Left forelimb (tissue), 1 donor: ENCODE data around the gene TRIM66.

Experiments
- DNase-seq: peaks from one replicate; pipeline ENCODE4 v3.0.0-alpha.2; 2018; ENCODE audit warnings: low spot score

Gene TRIM66

GRCh38 chr11:8656291-8656690 is 26.2 kb downstream of the TRIM66 start:
- no peak for DNase-seq

GRCh38 chr11:8654503-8654902 is 28.0 kb downstream of the TRIM66 start:
- DNase-seq: no peak

DNA sequence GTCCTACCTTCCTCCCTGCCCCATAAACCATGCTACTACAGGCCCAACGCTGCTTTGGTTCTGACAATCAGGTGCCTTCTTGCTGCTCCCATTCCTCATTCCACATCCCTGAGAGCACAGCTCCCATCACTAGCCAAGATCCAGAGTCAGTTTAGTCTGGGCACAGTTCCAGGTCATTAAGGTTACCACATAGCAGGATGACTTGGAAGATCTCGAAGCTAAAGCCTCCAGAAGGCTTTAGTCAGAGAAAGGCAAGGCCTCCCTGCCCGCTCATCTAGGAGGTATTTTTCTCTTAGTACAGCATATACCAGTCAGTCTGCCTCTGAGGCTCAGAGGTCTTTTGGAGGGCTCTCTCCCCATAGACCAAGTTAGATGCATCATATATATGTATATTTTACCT is 30.3 kb downstream of the TRIM66 start:
- DNase-seq: no peak

GRCh38 chr11:8650401-8650990 is 32.0 kb downstream of the TRIM66 start:
- DNase-seq: no peak

GRCh38 chr11:8649361-8649760 is 33.1 kb downstream of the TRIM66 start:
- DNase-seq: no peak

- DNase-seq: no peak
Observed at GRCh38 chr11:8646873-8647272, 35.6 kb downstream of the TRIM66 start.

GRCh38 chr11:8642196-8642841 is 40.1 kb downstream of the TRIM66 start:
- no peak for DNase-seq

DNA sequence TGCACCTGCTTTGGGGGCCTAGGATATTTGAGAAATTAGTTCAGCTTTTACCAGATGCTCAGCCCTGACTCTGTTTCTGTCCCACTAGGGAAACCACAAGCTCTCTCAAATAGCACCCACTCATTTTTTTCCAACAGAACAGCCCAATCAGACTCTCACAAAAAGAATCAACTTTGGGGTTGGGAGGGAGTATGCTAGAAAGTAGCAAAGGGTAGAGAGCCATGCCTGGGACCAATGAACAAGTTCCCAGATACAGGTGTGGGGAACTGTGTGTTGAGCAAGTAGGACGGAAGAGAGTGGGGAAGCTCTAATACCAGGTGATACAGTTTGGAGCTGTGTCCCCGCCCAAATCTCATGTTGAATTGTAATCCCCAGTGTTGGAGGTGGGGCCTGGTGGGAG is 41.1 kb downstream of the TRIM66 start:
- DNase-seq: no peak

DNA sequence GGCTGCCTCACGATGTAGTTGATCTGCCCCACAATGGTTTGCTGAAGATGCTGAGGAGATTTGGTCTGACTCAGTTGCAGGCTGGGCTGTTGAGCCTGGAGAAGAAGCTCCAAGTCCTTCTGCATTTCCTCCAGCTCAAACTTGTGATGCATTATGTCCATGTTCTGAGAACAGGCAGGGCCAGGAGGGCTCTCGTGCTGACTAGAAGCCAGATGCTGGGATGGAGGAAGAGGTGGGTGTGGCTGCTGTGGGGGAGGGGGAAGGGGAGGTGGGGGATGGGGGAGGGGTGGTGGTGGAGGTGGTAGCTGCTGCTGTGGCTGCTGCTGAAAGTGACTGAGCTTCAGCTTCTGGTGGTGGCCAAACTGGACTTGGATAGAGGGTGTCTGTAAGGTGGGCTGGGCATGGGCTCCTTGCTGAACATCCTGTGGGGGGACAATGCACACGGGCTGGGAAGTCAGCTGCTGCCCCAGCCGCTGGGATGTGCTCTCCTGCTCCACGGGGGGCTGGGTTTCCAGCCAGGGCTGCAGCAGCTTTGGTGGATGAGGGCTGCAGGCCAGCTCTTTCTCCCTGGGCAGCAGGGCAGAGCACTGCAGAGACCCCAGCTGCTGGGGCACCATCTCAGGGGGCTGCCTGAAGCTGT is 42.1 kb downstream of the TRIM66 start:
- DNase-seq: no peak

- no peak for DNase-seq
Observed at GRCh38 chr11:8639655-8640054, 42.8 kb downstream of the TRIM66 start.

- no peak for DNase-seq
Observed at GRCh38 chr11:8638300-8638699, 44.2 kb downstream of the TRIM66 start.

- no peak for DNase-seq
Observed at GRCh38 chr11:8636127-8636526, 46.3 kb downstream of the TRIM66 start.

GRCh38 chr11:8634498-8634897 is 48.0 kb downstream of the TRIM66 start:
- DNase-seq: no peak

DNA sequence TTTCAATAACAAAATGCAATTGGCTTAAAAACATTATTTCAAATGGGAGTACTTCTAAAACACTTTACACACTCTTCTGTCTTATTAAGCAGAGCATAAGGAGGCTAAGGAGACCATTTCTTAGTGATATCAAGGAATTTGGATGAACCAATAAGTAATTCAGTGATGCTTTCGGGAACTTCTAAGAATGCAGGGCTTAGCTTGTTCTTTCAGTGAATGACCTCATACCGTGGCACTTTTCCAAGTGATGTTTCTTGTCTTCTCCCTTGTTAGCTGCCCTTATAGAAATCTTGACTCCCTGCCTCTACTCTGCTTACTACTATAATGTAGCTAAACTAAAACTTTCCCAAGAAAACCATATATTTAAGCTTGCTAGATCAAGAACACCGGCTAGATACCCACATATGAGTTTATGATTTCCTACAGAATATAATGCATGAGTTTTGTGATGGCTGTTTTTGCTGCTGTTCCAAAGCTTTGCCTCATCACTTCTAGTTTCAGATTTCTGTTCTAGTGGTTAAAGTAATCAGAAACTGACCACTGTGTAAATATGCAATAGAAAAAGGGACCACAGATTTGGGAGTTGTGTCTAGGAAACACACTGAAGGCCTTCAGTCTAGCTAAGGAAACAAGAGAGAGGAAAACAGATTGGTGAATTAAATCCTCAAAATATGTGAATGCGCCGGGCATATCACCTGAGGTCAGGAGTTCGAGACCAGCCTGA is 50.9 kb downstream of the TRIM66 start:
- no peak for DNase-seq

DNA sequence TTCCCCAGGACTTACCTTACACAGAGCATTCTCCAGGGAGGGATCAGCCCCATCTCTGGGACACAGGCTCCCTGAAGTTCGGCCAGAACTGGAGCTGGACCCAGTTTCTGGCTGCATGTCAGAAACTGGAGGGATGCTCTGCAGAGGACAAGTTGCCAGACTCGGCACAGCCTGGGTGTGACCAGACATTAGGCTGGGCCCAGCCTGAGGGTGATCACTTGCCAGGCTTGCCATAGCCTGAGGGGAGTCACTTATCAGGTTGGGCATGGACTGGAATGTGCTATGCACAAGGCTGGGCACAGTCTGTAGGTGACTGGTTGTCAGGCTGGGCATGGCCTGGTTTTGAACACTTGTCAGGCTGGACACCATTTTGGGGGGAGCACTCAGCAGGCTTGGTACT is 57.8 kb downstream of the TRIM66 start:
- DNase-seq: no peak

GRCh38 chr11:8621147-8621546 is 61.3 kb downstream of the TRIM66 start:
- no peak for DNase-seq

GRCh38 chr11:8617063-8617462 is 65.4 kb downstream of the TRIM66 start:
- no peak for DNase-seq

DNA sequence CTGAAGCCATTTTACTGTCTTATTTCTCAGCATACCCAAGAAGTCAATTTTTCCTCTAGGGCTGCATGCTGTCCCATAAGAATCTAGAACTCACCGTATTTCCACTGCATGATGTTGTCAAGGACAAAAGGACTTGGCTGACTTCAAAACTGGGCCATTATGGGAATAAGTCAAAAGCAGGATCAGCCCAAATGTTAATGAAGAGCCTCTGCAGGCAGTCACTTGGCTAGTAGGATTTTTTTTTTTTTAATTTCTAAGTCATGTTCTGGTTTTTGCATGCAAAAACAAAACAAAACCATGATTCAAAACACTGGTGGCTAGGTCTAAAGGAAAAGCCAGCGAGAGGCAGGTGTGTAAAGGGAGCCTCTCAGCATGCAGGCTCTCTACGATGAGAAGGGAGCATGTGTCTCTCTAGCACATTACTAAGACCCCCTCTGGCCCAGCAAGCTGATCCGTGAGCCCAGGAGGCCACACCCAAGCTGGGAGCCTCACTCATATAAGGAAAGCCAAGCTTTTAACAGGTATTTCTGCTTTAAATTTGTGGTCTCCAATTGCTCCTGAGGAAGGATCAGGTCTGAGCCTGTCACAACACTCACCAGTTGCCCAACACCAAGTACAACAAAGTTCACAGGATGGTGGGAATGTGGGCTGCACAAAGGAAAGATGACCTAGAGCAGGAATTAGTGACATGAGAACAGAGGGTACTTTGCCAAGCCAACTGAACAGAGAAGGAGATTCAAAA is 67.0 kb downstream of the TRIM66 start:
- no peak for DNase-seq

DNA sequence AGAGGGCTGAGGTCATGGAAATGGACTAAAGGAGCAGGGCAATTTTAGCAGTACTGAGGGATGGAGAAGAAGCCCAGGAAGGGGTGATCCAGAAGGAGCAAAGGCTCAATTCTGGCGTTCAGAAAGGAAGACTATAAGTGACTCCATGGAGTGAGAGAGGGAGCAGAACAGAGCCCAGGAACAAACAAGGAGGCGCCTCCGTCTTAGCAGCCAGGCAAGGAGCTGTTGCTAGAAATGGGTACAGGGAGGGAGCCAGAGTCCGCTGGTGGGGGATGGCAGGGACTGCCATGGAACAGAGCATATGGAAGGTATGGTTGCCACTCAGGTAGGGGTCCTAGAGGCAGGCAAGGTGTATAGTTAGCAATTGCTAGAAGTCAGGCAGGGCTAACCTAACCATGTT is 68.0 kb downstream of the TRIM66 start:
- no peak for DNase-seq

DNA sequence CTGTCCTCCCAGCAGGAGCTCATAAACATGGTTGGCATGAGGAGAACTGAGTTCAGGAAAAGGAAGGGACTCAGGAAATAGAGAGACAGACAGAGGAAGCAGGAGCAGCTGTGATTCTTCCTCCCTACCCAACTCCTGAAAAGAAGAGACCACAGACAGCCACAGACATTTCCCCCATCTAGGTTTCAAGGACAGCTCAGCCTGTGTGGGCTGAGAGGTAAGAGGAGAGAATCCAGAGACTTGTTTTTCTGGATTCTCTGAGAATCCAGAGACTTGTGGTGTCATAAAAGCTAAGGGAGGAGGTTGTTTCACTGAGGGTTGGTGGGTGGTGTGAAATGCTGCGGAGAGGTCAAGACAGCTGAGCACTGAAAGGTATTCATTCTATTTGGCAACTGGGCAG is 69.4 kb downstream of the TRIM66 start:
- no peak for DNase-seq

DNA sequence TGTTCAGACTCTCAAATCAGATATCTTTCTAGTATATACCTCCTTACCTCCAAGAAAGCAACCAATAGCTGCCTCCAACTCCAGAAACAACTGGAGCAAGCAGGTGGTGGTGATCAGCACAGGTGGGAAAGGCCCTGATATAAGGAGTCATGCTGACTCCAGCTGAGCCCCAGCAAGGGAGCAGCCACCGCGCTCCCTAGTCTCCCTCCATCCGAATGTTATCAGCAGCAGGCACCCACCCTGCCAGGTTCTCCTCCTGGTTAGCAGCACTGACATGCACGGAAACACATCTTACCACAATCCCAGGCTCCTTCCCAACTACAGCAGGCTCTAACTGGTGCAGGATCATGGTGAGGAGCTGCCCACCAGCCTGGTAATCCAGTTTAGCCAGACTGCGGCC is 69.9 kb downstream of the TRIM66 start:
- DNase-seq: no peak

DNA sequence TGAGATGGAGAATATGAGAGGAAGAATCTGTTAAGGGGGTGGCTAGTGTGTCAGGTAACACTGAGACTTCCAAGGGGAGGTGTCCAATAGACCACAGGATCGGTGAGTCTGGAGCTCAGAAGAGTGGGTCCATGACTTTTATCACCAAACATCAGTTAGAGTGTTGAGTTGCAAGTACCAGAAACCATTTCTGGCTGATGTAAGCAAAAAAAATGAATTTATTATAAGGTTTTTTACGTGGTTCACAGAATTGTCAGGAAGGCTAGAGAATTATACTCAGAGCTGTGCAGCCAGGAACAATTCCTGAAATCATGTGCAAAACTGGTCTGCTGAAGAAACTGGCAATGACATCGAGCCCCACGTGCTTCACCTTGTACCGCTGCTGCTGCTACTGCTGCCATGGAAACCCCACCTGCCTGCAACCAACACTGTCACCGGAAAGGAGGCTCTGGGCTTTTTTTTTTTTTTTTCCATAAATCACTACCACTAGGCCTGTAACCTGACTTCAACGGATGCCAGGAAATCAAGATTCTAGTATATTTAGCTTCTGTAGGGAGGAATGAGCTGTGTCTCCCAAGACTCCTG is 71.8 kb downstream of the TRIM66 start:
- DNase-seq: no peak
